K562 (cell line): ENCODE data around the gene HOTAIR. TPM values are rescaled to one million over a fixed set of nuclear protein-coding genes. Genes with fewer than 3 reads are reported as not detected.
A peak's percentile ranks its signal among the peaks of the same experiment; 100 is the strongest.

Experiments
- ATAC-seq: fragments of 200-7000 bp; cut with Tn5 transposase; 3 replicates; pipeline ENCODE4 v1.9.1; 2020; ENCODE audit warnings: moderate library complexity
- BruUV-seq: library from RNA; stranded (reverse); fragments of 400-500 nt; replicated peaks from 2 replicates; lab custom pipeline; 2021; lab: Mats Ljungman, UMichigan
- CTCF ChIA-PET: fragments of 300-600 bp; formaldehyde crosslinking; extraction: SDS; loops from one replicate; lab custom pipeline; 2021; ENCODE audit warnings: low intra/inter-chr PET ratio; lab: Yijun Ruan, JAX
- POLR2A ChIA-PET: fragments of 300-600, 350-650 bp; sonication (Branson Sonifier 250); formaldehyde crosslinking; extraction: SDS; loops from one replicate; lab custom pipeline; 2021; ENCODE audit warnings: antibody characterized with exemption, inconsistent platforms; lab: Yijun Ruan, JAX
- DNase-seq, 4 experiments: peaks; one replicate each; pipeline versions ENCODE4 v3.0.0 to v3.0.0-alpha.2; 2011 to 2018; ENCODE audit warnings: low spot score in 3 of 4, mixed read lengths in 3 of 4; ENCODE audit errors: extremely low read depth in 1 of 4
- FAIRE-seq: peaks from 2 replicates; lab custom pipeline; 2011; peaks lifted over from hg19 to GRCh38; lab: Jason Lieb, UNC
- H2AFZ ChIP-seq: 2 replicates; pipeline ENCODE4 v1.6.0; 2011; ENCODE audit warnings: low read depth, low read length, control low read depth, inconsistent platforms
- H3K27ac ChIP-seq: fragments of 200-600 bp; 3 replicates; pipeline ENCODE4 v1.8.0; 2011; ENCODE audit warnings: low read depth, mild to moderate bottlenecking, control low read depth, inconsistent platforms, low read length, moderate library complexity, mixed read lengths; ENCODE audit errors: extremely low read depth
- H3K27me3 ChIP-seq, 2 experiments: fragments of 300-600 bp in 1 of 2; 2 replicates in 1 of 2; 3 replicates in 1 of 2; pipeline versions ENCODE4 v1.6.0 to v1.8.0; 2011; ENCODE audit warnings: inconsistent platforms in 2 of 2, low read length in 2 of 2, mild to moderate bottlenecking in 1 of 2, mixed read lengths in 1 of 2, moderate library complexity in 1 of 2; ENCODE audit not compliant: control insufficient read depth in 2 of 2, insufficient read depth in 2 of 2
- H3K36me3 ChIP-seq: fragments of 300-600 bp; 3 replicates; pipeline ENCODE4 v1.8.0; 2011; ENCODE audit warnings: mild to moderate bottlenecking, low read length, inconsistent platforms; ENCODE audit not compliant: control insufficient read depth, insufficient read depth
- H3K4me1 ChIP-seq, 2 experiments: fragments of 200-600 bp in 1 of 2; replicated peaks in 1 of 2; 2 replicates in 1 of 2; 3 replicates in 1 of 2; pipeline versions ENCODE4 v1.5.1 to v1.8.0; 2011; ENCODE audit warnings: inconsistent platforms in 2 of 2, low read length in 2 of 2, mild to moderate bottlenecking in 1 of 2, mixed read lengths in 1 of 2, moderate library complexity in 1 of 2; ENCODE audit not compliant: control insufficient read depth in 2 of 2, insufficient read depth in 2 of 2
- H3K4me2 ChIP-seq: 2 replicates; pipeline ENCODE4 v1.6.1; 2011; ENCODE audit warnings: low read length, control low read depth, inconsistent platforms, mixed read lengths; ENCODE audit not compliant: insufficient read depth
- H3K4me3 ChIP-seq: fragments of 200-600 bp; sonication (generic), shearing (Covaris generic); 2 replicates; pipeline ENCODE4 v1.5.1; 2016; ENCODE audit warnings: control low read depth, inconsistent platforms
- H3K79me2 ChIP-seq: fragments of 200-600 bp; 3 replicates; pipeline ENCODE4 v1.8.0; 2011; ENCODE audit warnings: low read length, inconsistent platforms; ENCODE audit not compliant: control insufficient read depth, insufficient read depth
- H3K9ac ChIP-seq, 2 experiments: 2 replicates each; pipeline versions ENCODE4 v1.6.0 to v1.6.1; 2011; ENCODE audit warnings: low read depth in 2 of 2, low read length in 2 of 2, control low read depth in 1 of 2, inconsistent platforms in 1 of 2, mild to moderate bottlenecking in 1 of 2, mixed read lengths in 1 of 2; ENCODE audit not compliant: insufficient read depth in 1 of 2
- H3K9me1 ChIP-seq: one replicate; pipeline ENCODE4 v1.6.0; 2011; ENCODE audit warnings: inconsistent platforms, mild to moderate bottlenecking, low read length, moderate library complexity; ENCODE audit not compliant: control insufficient read depth, insufficient read depth
- H3K9me3 ChIP-seq: replicated peaks from 2 replicates; pipeline ENCODE4 v1.5.1; 2011; ENCODE audit warnings: low read depth, low read length, inconsistent platforms; ENCODE audit not compliant: control insufficient read depth, insufficient read depth
- H4K20me1 ChIP-seq: replicated peaks from 2 replicates; pipeline ENCODE4 v1.6.1; 2011; ENCODE audit warnings: low read length, inconsistent platforms, mixed read lengths; ENCODE audit not compliant: control insufficient read depth, insufficient read depth
- DPF2 ChIP-seq: fragments of 450-650 bp; IDR thresholded peaks from 2 replicates; pipeline ENCODE4 v1.6.1; 2016
- MLLT1 ChIP-seq, 2 experiments: fragments of 450-650 bp; IDR thresholded peaks; 2 replicates each; pipeline ENCODE4 v1.6.1; 2016
- WGBS: fragments of 100-300 bp; shearing (Covaris generic); methylation state at CpG from one replicate; pipeline ENCODE4 v1.1.6; 2016; ENCODE audit warnings: low coverage, mixed read lengths; ENCODE audit not compliant: insufficient coverage; ENCODE audit errors: missing lambda C conversion rate; 5-methylcytosine and 5-hydroxymethylcytosine counted together
- in situ Hi-C: fragments of 300-500 bp; cut with MboI; formaldehyde crosslinking; loops from 4 replicates; pipeline ENCODE4 v1.15.0; 2018; ENCODE audit warnings: inconsistent platforms, mixed read lengths
- intact Hi-C: fragments of 100-400 bp; cut with micrococcal nuclease; formaldehyde crosslinking; loops from 2 replicates; pipeline ENCODE4 v1.14.2; 2022
- polyA plus RNA-seq, 8 experiments: library from polyadenylated mRNA; depleted of rRNA in 4 of 8; stranded (reverse) in 5 of 8; unstranded in 3 of 8; fragments of >200 nt; fragmentation: Nextera tagmentation in 2 of 8; fragmentation: Illumina TruSeq in 1 of 8; extraction: Ambion mirVana in 2 of 8; extraction: Trizol in 1 of 8; gene quantifications; 2 replicates each; pipeline versions ENCODE4 v1.2.1 to v1.2.3, GENCODE V29; 2011 to 2014; ENCODE audit warnings: inconsistent platforms in 1 of 8, missing spikeins in 1 of 8
- total RNA-seq, 7 experiments: library from RNA; depleted of rRNA in 6 of 7; stranded (reverse); fragments of >200 nt in 6 of 7; fragmentation: Illumina TruSeq in 2 of 7; extraction: Trizol in 2 of 7; gene quantifications; 2 replicates each; pipeline versions ENCODE4 v1.2.1 to v1.2.3, GENCODE V29; 2011 to 2021; ENCODE audit warnings: low replicate concordance in 1 of 7

The HOTAIR gene
- total and polyA plus RNA-seq, 9 of the 15 experiments (the other 6 are each of a cell fraction or from before 2014, with no cell fraction given), result 0.04 TPM; not detected in 8

- TF ChIP-seq MLLT1 (IDR thresholded peaks at IDR 0.05), result no peak
- TF ChIP-seq, all 486 proteins: peak for 0
Observed at GRCh38 chr12:53991077-53991460, 16.3 kb upstream of the HOTAIR start (continued).

DNA sequence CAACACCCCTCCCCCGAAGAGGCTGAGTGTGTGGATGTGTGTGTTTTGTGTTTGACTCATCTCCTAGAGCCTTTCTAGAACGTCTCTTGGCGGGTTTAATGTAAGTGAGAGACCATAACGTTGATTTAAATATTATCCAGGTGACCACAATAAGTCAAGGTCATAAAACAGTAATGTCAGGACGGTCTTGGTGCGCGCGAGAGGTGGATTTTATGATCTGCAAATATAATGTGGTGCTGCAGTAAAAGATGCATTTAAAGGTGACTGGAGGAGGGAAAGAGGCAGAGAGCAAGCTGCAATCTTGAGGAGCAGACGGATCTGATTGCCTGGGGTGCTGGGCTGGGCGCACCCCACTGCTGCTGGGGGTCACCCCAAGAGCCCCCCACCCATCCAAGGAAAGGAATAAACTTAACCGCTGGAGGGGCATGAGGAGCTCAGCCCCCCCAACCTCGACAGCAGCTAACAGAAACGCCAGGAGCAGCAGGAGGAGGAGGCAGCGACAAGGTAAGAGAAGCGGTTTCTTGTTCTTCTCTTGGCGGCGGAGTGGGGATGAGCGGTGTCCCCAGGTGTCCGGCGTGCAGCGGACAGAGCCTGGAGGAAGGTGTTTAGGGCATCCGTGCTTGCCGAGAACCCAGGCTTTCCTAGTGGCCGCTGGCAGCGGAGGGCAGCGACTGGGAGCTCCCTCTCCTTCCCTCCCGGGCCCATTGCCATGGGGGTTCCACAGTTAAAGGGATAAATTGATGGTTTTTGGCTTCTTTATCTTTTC lies 15.7 kb upstream of the HOTAIR start:
- no peak overlapping the region for H2AFZ ChIP-seq
- BruUV-seq, result no TSS peak
- H4K20me1 ChIP-seq, result no peaks in the 10 kb centered on the region
- ATAC-seq (no peak), FAIRE-seq (peak; percentile 35), DNase-seq (no peak)
- peaks cover 43 to 51% of the 10 kb centered on the region in 2 experiments for H3K4me1 ChIP-seq
- in situ Hi-C loops, result no loop called here
- H3K4me3 ChIP-seq, result no peak overlapping the region
- POLR2A ChIA-PET, result interaction anchor here (0.6 to 2.9 kb wide), 7 partner anchors 9 to 211 kb away, joined by 3 to 20 read pairs (median 5); partner anchors contain the start of gene HOXC9
- H3K9me1 ChIP-seq, result no peaks in the 10 kb centered on the region
- peaks cover 7% of the 10 kb centered on the region; the same call in 1 of the 3 replicates for H3K79me2 ChIP-seq
- 0 out of 2 replicates have a peak overlapping the region, but pooled peaks have one; percentile 9 for H3K4me2 ChIP-seq
- H3K27ac ChIP-seq, result no peak overlapping the region
- H3K9me3 ChIP-seq, result no peaks in the 10 kb centered on the region
- CTCF ChIA-PET, result interaction anchor here (1.3 kb wide), 1 partner anchor 211 kb away, joined by 3 read pairs; no protein-coding TSS in a partner anchor
- H3K9ac ChIP-seq, result peak overlapping the region in 1 of 2 experiments; percentile 63; a peak in 2 of 4 replicates
- peaks cover 0 to 10% of the 10 kb centered on the region in 2 experiments; a peak in 2 of 5 replicates for H3K27me3 ChIP-seq
- TF ChIP-seq DPF2, result no peak
- 31% methylated on average over 23 of the region's 27 CpGs for WGBS
- H3K36me3 ChIP-seq, result no peaks in the 10 kb centered on the region
- intact Hi-C loops, result no loop called here
